Measurements from ENCODE around the gene TACC2.
A peak's percentile ranks its signal among the peaks of the same experiment; 100 is the strongest.

TACC2 gene

DNA sequence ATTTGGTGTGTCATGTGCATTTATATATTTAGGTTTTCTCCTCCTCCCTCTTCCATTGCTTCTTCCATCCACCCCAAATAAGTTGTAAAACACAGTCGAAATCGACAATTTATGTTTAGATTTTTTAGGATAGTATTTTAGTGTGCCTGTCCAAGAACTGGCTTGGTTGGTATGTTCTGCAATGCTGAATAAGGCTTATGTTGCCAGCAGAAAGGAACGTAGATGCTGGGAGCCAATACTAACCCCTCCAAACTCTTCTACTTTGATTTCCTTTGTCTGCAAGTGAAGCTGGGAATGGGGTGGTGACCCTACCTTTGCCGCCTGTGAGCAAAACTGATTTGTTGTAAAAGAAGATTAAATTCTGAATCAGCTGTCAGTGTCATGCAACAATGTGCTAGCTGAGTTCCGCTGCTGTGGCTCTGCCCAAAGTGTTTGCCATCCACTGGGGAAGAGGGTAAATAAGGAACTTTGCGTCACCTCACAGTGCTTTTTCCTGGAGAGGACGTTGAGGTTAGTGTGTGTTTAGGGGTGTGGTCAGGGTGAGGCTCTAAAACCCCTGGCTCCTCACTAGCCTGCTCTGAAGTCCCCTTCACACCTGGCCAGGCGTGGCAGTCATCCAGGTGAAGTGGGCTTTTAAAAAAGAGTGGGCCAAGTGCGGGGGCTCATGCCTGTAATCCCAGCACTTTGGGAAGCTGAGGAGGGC lies 44.4 kb downstream of the TACC2 start:
- no peak for DNase-seq

DNA sequence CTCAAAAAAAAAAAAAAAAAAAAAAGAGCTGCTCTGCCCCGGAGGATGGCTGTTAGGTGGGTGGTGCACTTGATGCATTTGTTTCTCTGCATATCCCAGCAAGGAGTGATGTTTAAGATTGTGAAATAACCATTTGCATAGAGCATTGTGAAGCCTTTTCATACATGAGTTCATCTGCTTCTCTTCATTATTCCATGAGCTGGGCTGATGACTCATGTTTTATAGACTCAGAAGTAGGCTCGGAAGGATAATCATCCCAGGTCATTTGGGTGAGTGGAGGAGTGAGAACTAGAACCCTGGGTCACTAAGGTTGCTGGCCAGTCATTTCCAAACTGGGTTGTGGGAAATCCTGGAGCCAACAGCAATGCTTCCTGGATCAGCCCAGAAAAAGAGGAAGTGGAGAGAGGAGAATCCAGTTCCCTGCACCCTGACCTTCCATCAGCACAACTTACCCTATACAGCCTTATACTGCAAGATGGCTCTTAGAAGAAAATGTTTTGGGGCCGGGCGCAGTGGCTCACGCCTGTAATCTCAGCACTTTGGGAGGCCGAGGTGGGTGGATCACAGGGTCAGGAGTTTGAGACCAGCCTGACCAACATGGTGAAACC lies 45.3 kb downstream of the TACC2 start:
- peak; percentile 12 for DNase-seq

DNA sequence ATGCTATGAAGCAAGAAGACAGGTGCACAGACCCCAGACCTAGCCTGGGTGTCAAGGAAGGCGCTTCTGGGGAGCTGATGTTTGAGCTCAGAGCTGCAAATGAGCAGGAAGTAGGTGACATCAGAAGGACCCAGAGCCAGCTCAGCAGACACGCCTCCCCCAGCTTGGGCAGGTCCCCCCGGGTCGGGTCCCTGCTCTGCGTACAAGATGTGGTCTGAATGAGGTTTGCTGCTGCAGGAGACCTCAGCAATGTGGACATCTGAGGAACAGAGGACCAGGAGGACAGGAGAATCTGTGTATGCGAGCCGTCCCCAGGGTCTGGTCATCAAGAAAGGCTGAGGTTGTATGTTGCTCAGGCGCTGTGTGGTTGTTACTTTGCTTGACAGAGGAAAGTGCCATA lies 51.8 kb downstream of the TACC2 start:
- no peak for DNase-seq

DNA sequence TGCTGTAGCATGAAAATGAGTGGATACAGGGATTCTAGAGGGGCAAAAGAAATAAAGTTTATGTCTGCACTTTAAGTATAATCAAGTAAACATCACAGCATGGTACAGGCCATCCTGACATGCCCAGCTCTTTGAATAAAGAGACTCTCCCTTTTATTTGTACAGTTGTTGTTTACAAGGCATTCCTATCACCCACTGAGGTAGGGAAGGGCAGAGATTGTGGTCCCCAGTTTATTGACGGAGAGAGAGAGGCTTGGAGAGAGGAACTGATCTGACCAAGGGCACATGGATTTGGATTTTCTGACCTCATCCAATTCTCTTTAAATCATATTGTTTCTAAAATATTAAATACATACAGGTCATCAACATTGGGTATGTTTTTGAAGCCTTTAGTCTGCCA lies 53.9 kb downstream of the TACC2 start:
- DNase-seq = no peak

DNA sequence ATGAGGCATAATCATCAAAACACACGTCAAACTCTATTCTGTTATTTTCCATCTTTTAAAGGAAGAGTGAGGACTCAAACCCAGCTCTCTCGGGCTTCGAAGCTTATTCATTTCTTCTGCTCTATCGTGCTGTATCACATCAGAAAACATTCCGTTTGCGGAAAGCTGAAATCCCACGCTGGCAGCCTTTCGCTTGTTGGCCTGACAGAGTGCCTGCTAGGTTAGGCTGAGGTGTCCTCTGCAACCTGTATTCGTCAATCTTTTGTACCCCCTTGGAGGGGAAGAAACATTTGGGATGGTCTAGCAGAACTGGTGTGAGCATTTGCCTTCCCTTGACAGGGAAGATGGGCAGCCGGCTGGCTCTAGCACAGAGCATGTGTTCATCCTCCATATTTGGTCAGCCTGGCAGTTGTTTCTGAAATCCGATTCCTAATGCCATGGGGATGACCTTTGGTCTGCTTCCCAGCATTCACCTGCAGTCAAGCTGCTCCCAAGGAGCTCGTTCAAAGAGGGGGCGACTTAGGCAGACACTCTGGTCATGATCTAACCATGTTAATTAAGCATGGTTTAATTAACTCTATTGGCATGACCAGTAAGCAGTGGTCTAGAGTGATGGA lies 55.2 kb downstream of the TACC2 start:
- DNase-seq = no peak

DNA sequence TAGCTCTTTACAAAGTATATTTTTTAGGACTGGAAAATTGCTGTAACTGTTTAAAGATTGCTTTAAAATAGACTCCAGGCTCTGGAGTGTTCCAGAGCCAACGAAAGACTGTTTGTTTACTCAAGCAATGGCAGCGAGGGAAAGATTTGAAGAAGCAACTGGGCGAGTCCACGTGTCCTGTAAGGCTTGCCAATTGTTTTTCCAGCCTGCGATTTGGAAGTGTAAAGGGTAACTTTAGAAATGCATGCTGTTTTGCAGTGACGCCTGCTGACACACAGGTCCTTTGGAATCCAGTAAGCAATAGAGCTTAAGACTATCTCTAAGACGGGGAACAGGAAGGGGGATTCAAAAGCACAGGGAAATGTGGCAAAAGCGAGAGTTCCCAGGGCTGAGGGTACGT lies 55.8 kb downstream of the TACC2 start:
- DNase-seq = no peak

DNA sequence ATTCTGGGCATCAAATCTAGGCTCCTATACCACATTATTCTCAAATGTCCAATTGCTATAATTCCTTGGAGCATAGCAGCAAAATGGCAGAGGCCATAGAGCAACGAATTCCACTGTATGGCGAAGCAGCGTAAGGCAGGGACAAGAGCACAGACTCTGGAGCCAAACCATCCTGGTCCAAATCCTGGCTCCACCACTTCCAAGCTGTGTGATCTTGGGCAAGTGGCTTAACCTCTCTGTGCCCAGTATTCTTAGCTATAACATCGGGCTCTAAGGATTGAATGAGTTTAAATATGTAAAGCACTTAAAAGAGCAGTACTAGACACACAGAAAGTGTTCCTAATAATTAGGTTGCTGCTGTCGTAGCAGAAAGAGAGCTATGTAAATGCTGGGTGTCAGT lies 56.2 kb downstream of the TACC2 start:
- DNase-seq = no peak

DNA sequence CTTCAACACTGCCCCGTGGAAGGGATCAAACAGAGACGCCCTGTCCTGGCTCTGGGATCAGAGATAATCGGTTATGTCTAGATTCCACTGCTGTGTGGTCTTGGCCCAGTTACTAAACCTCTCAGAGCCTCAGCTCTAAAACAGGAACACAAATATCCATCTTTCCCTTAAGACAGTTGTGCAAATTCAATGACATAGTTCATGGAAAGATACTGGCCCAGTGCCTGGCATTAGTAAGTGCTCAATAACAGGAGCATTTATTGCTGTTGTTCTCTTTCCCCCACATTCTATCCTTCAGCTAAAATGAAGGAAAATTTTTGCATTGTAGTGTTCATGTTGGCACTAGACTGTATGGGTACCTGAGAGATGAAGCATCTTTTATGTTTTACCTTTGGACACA lies 58.6 kb downstream of the TACC2 start:
- DNase-seq = no peak

DNA sequence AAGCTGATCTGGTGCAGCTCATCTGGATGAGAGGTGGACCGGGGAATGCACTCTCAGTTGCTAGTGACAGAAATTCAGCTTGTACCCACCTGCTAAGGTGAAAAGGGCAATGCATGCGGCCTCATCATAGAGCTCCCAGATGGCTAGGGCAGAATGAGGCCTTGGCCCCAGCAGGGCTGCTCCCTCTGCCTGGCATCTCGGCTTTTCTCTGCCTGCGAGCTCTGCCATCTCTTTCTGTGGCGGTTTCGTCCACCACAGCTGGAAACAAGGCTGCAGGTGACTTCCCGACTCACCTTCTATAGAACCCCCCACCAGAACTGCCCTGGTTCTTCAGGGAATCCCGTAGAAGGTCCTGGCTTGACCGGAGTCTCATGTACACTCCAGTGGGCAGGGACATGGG lies 60.1 kb downstream of the TACC2 start:
- no peak for DNase-seq

DNA sequence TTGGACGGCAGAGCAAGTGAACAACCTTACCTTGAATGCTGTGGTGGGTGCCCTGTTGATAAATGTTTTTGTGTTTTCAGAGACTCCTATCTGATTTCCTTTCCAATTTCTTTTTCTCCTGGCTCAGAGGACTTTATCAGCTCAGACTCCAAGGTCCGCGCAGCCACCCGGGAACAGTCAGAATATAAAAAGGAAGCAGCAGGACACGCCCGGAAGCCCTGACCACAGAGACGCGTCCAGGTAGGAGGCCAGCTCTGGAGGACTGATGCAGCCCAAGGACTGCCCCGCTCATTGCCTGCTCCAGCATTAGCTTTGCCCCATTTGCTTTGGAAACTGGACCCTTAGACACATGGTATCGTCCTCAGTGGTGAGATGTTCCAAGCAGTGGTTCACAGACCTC lies 61.3 kb downstream of the TACC2 start:
- no peak for DNase-seq

DNA sequence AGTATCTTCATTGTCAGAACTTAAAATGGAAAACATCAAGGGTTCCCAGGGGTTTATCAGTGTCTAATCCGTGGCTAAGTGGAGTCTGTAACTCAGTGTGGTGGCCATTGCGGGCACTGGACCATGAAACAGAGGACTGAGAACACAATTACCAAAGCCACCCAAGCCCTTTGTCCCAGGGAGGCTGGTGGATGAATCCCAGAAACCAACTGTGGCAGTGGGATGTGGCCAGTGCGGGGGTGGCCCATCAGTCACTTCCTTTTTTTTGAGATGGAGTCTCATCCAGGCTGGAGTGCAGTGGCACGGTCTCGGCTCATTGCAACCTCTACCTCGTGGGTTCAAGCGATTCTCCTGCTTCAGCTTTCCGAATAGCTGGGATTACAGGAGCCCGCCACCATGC lies 61.8 kb downstream of the TACC2 start:
- no peak for DNase-seq

DNA sequence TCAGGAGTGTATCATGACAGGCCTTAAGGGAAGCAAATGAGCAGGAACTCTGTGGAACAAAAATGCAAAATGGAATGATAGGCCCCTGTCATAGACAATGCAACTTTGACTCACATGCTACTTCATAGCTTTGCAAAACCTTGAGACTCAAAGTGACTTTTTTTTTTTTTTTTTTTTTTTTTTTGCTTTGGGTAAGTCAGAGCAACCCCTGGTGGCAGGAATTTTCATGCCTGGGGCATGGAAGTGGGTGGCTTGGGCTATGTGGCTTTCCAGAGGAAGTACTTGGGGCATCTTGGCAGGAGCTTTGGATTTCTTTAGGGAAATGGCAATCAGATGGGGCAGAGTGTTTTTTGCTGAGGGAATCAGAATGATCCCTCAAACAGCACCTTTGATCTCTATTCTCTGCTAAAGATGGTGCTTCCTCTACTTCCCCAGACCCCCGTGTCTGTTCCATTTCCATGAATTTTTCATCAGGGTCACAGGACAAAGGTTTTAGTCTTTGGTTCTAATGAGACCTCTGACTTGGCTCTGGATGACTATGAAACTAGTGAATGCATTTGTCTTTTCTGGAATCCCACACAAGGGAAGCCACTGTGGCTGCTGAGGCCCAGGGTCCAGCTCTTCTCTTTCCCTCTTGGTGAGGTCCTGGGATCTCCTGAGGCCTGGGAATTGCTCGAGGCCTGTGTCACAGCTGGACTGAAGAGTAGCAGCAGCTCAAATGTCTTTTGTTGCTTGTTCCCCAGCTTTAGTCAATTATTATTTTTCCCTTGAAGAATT lies 62.8 kb downstream of the TACC2 start:
- DNase-seq = peak; percentile 70

DNA sequence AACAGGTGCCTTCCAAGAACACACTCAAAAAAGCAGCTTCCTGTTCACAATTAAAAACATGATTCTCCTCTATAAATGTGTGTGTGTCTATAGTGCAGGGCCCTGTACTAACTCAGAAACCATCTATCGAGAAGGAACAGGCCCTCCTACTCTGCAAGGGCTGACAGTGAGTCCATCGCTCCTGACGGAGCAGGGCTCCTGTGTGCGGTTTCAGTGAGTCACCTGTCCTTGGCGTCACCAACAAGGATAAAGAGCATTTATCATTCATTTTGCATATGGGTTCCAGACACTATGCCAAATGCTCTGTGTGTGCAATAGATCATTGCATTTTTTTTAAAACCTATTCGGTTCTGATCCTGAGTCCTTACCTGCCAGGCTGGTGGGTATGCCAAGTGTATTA lies 63.7 kb downstream of the TACC2 start:
- DNase-seq = peak; percentile 53

DNA sequence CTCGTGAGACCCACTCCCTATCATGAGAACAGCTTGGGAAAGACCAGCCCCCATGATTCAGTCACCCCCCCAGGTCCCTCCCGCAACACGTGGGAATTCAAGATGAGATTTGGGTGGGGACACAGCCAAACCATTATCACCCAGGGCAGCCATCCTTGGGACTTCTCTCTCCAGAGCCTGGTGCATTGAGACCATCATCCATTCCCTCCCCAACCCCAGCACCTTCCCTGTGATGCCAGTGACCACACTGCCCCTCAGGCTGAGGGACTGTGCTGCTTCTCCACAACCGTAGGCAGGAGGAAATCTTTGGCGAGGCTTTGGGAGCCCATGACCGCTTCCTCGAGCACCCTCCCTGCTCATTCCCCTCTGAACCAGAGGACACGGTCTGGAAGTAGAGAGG lies 64.4 kb downstream of the TACC2 start:
- no peak for DNase-seq

DNA sequence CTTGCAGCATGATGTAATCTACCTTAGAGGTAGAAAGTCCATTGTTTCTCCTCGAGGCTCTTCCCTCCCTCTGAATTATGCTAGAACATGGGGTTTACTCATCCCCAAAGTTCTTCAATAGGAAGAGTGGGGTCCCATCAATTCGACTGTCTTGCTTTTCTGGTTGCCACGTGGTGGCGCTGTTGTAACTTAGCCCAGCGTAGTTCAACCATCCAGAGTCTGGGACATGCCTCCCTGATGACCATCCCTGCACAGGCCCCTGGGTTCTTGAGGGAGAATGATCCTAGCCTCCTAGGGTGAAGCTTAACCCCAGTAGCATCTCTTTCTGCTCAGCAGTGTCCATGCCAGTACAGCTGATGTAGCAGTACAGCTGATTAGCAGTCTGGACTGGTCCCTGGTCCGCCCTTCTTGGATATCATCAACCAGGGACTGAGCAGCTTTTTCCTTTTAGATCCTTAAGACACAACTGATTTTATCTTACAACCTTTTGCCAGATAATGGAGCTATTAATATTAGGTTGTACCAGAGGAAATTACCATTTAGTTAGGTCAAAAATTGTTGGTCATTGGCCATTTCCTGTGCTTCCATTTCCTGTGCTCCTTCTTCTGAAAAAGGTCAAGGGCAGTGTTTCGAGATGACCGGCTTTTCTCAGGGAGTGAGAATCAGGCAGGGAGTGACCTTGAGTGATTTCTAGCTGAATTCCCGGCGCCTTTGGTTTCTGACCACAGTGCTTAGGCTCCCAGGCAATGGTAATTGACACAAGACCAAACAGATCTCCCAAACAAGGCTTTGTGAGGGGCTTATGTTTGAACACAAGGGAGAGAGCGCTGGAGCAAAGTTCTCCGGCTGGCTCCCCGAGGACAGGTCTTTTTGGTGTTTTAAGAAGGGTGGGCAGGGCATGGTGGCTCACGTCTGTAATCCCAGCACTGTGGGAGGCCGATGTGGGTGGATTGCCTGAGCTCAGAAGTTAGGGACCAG lies 65.4 kb downstream of the TACC2 start:
- peak; percentile 28 for DNase-seq

DNA sequence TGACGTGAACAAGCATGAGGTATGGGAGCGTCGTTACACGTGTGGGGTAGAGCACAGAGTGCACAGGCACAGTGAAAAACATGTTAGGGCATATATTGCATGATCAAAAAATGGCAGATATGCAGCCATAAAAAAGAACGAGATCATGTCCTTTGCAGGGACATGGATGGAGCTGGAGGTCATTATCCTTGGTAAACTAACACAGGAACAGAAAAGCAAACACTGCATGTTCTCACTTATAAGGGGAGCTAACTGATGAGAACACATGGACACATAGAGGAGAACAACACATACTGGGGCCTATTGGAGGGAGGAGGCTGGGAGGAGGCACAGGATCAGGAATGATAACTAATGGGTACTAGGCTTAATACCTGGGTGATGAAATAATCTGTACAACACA lies 66.3 kb downstream of the TACC2 start:
- DNase-seq = no peak

DNA sequence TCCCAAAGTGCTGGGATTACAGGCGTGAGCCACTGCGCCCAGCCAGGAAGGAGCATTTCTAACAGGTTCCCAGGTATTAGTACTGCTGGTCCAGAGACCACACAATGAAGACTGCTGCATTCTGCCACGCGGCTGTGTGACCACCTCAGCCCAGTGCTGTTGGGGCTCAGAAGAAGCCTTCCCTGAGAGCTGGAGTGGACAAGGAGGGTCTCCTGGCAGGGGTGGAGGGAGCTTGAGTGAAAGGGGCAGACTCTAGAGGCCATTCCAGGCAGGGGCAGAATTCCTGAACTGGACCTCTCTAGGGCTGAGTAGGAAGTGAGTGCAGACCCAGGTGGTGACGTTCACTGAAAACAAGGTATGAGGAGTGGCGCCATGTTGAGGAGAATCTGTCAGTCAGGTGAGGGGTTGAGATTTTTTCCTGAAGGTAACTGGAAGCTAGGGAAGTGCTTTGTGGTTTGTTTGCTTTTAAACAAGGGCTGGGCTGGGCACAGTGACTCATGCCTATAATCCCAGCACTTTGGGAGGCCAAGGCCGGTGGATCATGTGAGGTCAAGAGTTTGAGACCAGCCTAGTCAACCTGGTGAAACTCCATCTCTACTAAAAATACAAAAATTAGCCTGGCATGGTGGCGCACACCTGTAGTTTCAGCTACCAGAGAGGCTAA lies 67.6 kb downstream of the TACC2 start:
- DNase-seq = no peak

DNA sequence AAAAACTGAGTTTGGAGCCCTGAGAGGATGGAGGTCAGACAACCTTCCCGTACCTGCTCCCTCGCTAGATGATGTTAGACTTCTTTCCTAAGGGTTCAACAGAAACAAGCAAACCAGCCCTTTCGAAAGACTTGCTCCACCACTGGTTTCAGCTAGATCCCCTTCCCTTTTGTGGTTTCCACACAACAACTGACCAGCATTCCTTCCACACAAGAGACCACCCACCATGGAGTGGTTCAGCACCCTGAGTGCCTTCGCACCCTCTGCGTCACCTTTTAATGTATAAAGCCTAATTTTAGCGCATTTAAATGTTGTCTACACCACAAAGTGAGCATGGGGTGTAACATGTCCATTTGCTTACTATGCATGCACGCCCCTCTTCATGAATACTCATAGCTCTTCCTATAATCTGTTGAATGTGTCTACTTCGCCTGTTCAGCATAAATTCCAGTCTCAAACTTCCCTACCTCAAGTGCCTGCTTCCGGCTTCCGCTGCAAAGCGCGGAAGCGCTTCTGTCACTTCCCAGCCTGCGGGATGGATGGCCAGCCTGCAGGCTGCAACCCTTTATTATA lies 69.0 kb downstream of the TACC2 start:
- no peak for DNase-seq

DNA sequence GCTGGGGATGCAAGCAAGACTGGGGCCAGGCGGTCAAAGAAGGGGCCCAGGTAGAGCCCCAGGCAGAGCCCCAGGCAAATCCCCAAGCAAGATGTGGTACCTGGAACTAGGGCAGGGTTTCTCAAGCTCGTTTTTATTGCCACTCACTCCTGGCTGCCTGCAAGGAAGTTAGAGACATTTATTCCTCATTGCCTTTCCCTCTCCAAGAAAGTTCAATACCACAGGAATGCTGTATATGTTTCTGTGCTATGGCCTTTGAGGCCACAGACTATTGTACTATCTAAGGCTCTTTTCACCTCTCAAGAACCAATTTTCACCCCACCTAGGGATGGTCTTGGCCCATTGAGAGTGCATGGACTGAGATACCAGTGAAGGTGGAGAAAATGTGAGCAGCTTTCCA lies 71.3 kb downstream of the TACC2 start:
- DNase-seq = peak; percentile 22

DNA sequence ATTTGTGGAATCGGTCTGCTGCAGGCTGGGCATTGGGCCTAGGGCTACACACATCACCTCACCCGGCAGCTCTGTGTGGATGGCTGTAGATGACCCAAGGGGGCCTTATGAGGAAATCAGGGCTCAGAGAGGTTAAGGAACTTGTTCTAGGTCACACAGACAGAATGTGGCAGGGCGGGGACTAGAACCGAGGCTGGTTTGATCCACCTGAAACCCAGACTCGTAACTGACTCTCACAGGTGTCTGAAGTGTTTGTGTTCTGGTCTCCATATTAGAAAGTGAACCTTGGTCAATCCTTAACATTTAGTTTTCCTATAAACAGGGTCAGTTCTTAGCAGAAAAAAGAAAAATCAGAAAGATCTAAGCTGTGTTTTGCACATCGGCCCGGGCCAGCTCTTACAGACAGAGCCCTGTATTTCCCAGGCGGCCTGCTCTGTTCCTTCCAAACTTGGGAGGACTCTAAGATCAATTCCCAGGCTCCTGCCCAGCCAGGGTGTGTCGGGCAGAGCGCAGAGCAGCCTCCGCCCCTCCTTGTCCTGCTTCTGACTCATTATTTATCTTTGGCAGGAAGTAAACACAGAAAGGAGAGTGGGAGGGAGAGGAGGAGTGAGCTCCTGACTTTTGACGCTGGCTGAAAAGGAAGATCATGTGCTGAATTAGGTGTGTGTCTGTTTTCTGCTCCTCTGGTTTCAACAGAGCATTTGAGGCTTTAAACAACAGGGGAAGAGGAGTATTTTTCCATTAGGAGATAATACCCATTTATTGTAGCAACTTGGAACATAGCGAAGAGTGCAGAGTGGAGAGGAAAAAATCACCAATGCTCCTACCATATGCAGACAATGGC lies 74.1 kb downstream of the TACC2 start:
- DNase-seq = peak; percentile 29
